Activated naive CD8-positive, alpha-beta T cell treated with anti-CD3 and anti-CD28 coated beads, Interleukin-2, amount 10 ng/mL, durations not matched to agents 7 days and 5 days (primary cell): ENCODE data around the gene PPP1CA. TPM values are rescaled to one million over a fixed set of nuclear protein-coding genes. Genes with fewer than 3 reads are reported as not detected.

Experiments used
- ATAC-seq: fragments of 150-1000 bp; cut with Tn5 transposase; one replicate; pipeline ENCODE4 v1.10.0; 2021; ENCODE audit warnings: low read depth, moderate library complexity
- POLR2A ChIA-PET: fragments of 350-600 bp; sonication (Branson Sonifier 250); formaldehyde crosslinking; loops from one replicate; lab custom pipeline; 2021; ENCODE audit warnings: antibody characterized with exemption; lab: Charles Lee
- DNase-seq: peaks from one replicate; pipeline ENCODE4 v3.0.0; 2021
- H3K27ac Mint-ChIP-seq: one replicate; pipeline ENCODE4 v1.8.0; 2022; ENCODE audit warnings: mild to moderate bottlenecking, mixed read lengths
- H3K27me3 Mint-ChIP-seq: one replicate; pipeline ENCODE4 v1.8.0; 2022; ENCODE audit warnings: mild to moderate bottlenecking, moderate library complexity, mixed read lengths
- H3K36me3 Mint-ChIP-seq: one replicate; pipeline ENCODE4 v1.8.0; 2021; ENCODE audit warnings: mild to moderate bottlenecking, mixed read lengths
- H3K4me1 Mint-ChIP-seq: one replicate; pipeline ENCODE4 v1.8.0; 2021; ENCODE audit warnings: mixed read lengths
- H3K4me3 Mint-ChIP-seq: one replicate; pipeline ENCODE4 v1.8.0; 2022; ENCODE audit warnings: mild to moderate bottlenecking, moderate library complexity, mixed read lengths
- H3K9me3 Mint-ChIP-seq: one replicate; pipeline ENCODE4 v1.8.0; 2021; ENCODE audit warnings: mixed read lengths
- total RNA-seq, 2 experiments: library from RNA; stranded (reverse); gene quantifications; one replicate each; pipeline ENCODE4 v1.2.3, GENCODE V29; 2021

PPP1CA gene
- total RNA-seq: 100 to 1,000 TPM; 290 to 311 TPM

DNA sequence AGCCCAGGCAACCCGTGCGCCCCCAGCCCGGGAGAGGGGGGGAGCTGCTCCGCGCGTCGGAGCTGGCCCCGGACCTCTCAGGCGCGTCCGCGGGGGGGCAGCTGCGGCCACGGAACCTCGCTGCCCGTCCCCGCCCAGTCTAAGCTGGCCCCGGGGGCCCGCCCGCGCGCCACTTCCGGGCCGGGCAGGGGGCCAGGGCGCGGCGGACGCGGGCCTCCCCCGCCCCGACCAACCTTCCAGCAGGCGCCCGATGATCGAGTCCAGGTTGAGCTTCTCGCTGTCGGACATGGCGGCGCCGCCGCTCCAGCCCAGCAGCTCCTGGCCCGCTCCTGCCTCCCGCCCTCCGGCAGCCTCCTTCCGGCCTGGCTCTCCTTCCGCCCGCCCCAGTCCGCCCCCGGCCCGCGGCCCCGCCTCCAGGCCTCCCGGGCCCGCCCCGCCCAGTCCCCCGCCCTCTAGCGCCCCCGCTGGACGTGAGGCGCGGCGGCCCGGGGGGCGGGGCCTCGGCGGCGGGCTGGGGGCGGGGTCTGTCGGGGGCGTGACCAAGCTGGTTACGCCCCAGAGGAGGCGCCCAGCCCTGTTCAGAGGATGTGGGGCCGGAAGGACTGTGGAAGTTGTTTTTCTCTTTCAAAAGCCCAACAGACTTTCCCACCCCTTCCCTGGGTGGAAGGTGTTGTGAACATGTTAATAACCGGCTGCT is at the start of gene PPP1CA:
TSS of gene PPP1CA (minus strand) at position 364 of the 697 bp plus-strand sequence. CDS start at position 288, 76 bp downstream.
- peak within 1 kb of the TSS; percentile 98 for H3K4me3 Mint-ChIP-seq
- ATAC-seq: peak; percentile 55
- no peaks in the 10 kb centered on the region for H3K9me3 Mint-ChIP-seq
- no peaks in the 10 kb centered on the region for H3K27me3 Mint-ChIP-seq
- H3K36me3 Mint-ChIP-seq: peaks cover 44% of the 10 kb centered on the region
- POLR2A ChIA-PET: interaction anchor here (0.8 to 12.5 kb wide), 25 partner anchors 10 to 1787 kb away, joined by 3 to 491 read pairs (median 5); partner anchors contain the start of genes AIP, CARNS1, CDK2AP2 and NUDT8
- DNase-seq: peak; percentile 98
- peak within 1 kb of the TSS; percentile 95 for H3K27ac Mint-ChIP-seq
- H3K4me1 Mint-ChIP-seq: peaks cover 40% of the 10 kb centered on the region

DNA sequence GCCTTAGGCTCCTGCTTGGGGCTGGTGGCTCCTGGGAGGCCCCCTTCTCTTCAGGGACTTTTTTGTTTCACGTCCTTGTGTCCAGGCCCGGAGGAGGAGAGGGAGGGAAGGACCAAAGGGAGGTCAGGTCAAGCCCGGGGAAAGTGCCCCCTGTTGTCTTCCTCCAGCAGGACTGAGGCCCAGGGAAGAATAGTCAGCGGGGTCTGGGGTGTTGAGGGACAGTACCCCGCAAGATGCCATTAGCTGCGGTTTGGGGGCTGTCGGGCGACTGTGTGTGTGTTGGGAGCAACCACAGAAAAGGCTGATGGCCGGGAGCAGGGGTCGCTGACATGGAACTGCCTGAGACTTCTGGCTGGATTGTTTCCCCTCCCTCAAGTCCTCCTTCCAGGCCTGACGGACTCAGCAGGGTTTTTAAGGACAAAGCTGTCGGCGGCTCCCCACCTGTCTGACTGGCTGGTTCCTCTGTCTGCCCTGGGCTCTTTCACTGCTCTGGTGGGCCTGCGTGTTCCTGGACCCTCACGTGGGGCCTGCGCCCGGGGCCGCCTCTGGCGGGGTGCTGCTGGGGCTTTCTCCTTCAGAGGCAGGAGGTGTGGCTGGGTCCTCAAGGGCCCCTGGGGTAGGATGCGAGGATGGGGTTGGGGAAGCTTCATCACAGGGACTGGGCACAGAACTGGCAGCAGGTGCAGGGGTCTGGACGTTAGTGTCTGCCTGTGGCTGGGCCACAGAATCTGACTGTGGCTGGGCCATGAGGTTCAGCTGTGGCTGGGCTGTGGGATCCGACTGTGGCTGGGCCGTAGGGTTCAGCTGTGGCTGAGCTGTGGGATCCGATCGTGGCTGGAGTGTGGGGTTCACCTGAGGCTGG is 49.4 kb upstream of the PPP1CA start:
- no peak for ATAC-seq
- Mint-ChIP-seq H3K36me3 (no peaks in the 10 kb centered on the region), H3K9me3 (no peaks in the 10 kb centered on the region), H3K4me3 (no peak overlapping the region), H3K27me3 (peaks cover 5% of the 10 kb centered on the region), H3K27ac (no peak overlapping the region), H3K4me1 (peaks cover 10% of the 10 kb centered on the region)
- POLR2A ChIA-PET: interaction anchor here (0.6 to 4.4 kb wide), 9 partner anchors 12 to 54 kb away, joined by 3 to 23 read pairs (median 4); partner anchors contain the start of genes PITPNM1, PPP1CA and PTPRCAP
- no peak for DNase-seq

DNA sequence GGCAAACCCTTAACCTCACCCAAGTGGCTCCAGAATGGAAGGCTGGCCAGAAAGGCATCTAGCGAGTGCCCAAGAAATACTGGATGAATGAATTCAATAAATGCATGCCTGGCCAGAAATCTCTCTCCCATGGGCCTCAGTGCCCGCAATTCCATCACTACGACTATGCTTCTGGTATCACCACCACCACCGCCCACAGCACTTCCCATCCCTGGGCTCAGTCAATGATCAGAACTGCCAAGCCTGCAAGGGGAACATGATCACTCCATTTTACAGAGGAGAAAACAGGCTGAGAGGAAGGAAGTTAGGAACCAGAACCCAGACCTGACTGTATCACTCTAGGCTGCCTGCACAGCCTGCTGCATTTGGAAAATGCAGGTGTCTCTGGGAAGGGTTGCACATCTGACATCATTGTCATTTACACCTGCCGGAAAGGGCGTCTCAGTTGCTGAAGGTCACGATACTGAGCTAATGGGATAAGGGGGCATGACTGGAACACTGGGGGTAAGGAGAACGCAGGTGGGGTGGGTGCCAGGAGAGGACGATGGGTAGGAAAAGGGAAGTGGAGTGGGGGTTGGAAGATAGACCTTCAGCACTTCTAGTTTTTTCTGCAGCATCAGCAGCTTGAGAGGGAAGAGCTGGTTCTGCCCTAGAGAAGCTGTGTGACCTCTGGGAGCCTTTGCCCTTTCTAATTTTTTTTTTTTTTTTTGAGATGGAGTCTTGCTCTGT is 47.6 kb upstream of the PPP1CA start:
- no peak for DNase-seq
- peaks cover 26% of the 10 kb centered on the region for H3K4me1 Mint-ChIP-seq
- no peaks in the 10 kb centered on the region for H3K36me3 Mint-ChIP-seq
- POLR2A ChIA-PET: interaction anchor here (0.6 to 4.4 kb wide), 5 partner anchors 12 to 94 kb away, joined by 3 to 23 read pairs (median 6); partner anchors contain the start of genes PPP1CA, PTPRCAP and TBC1D10C
- H3K27ac Mint-ChIP-seq: peak overlapping the region; percentile 28
- H3K9me3 Mint-ChIP-seq: no peaks in the 10 kb centered on the region
- H3K27me3 Mint-ChIP-seq: peaks cover 5% of the 10 kb centered on the region
- ATAC-seq: no peak
- H3K4me3 Mint-ChIP-seq: no peak overlapping the region

DNA sequence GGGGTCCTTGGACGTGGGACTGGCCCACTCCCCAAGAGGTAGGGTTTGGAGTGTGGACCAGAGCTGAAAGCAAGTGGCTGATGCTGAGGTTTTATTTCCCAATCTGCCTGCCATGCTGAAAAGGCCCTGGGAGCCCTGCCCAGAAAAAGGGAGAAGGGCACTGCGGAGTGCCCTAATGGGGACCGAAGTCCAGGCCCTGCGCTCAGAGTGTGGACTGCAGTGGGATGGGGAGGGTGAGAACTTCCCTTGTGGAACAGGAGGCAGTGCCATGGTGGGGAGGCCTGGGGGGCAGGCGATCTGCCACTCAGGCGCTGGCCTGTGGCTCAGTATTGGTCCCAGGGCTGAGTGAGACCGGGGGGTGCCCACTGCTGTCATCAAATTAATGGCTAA is 46.6 kb upstream of the PPP1CA start:
- Mint-ChIP-seq H3K27ac (no peak overlapping the region), H3K4me3 (no peak overlapping the region), H3K9me3 (no peaks in the 10 kb centered on the region), H3K27me3 (peaks cover 5% of the 10 kb centered on the region), H3K36me3 (no peaks in the 10 kb centered on the region), H3K4me1 (peaks cover 29% of the 10 kb centered on the region)
- DNase-seq: no peak
- POLR2A ChIA-PET: interaction anchor here (1.3 to 4.4 kb wide), 2 partner anchors 11 to 31 kb away, joined by 3 to 23 read pairs; partner anchors contain the start of gene PTPRCAP
- ATAC-seq: no peak

DNA sequence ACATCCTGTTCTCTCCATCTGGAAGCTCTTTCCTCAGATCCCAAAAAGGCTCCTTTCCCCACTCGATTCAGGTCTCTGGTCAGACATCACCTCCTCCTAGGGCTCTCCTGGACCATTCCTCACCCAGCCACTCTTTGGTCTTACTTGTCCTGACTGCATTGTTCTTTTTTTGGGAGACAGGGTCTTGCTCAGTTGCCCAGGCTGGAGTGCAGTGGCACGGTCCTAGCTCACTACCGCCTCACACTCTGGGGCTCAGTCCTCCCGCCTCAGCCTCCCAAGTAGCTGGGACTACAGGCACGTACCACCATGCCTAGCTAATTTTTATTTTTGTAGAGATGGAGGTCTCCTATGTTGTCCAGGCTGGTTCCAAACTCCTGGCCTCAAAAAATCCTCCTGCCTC is 43.9 kb upstream of the PPP1CA start:
- Mint-ChIP-seq H3K27ac (peak overlapping the region; percentile 86), H3K9me3 (no peaks in the 10 kb centered on the region), H3K36me3 (no peaks in the 10 kb centered on the region), H3K4me3 (peak overlapping the region; percentile 81), H3K27me3 (peaks cover 5% of the 10 kb centered on the region), H3K4me1 (peaks cover 33% of the 10 kb centered on the region)
- POLR2A ChIA-PET: interaction anchor here (0.6 to 1.9 kb wide), 3 partner anchors 8 to 147 kb away, joined by 3 to 6 read pairs (median 3); partner anchors contain the start of gene PTPRCAP
- ATAC-seq: no peak
- no peak for DNase-seq

DNA sequence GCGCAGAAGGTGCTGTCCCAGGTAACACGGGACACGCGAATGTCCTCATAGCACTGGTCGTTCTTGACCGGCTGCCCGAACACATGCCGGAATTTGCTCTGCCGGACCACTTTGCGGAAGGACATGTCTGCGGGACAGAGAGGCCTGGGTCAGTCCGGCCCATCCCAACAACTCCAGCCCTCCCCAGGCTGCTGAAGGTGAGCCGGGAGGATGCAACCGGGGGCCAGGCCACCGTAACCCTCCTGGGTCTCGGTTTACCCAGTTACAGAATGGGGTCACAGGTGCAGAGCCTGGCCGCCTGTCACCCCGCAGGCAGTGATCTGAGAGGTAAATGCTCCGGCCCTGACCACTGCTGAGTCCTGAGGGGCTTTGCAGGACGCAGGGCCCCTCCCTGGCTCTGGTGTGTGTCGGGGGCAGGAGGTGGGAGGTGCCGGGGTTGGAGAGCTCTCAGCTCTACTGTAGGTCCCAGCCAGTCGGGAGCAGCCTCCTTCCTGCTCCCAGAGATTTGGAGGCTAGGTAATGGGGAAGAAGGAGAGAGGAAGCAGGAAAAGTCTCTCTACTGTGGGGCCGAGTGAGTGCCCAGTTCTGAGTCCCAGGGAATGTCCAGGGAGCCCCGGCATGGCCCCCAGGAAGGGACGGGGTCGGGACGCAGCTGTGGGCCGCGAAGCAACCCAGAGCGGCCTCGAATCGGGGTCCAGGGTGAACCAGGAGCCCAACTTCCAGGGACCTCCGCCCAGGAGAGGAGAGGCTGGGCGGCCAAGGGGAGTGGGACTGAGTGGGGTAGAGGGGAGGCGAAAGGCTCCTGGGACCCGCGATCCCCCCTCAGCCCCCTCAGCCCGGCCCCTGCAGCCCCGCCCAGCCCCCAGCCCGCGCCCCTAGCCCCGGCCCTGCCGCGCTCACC is 41.1 kb upstream of the PPP1CA start:
- H3K4me1 Mint-ChIP-seq: peaks cover 46% of the 10 kb centered on the region
- POLR2A ChIA-PET: interaction anchor here (0.8 to 2.7 kb wide), 7 partner anchors 8 to 50 kb away, joined by 3 to 9 read pairs (median 3); partner anchors contain the start of genes AIP and TBC1D10C
- ATAC-seq (no peak), DNase-seq (no peak)
- peak overlapping the region; percentile 61 for H3K4me3 Mint-ChIP-seq
- H3K36me3 Mint-ChIP-seq: peaks cover 11% of the 10 kb centered on the region
- H3K27ac Mint-ChIP-seq: peak overlapping the region; percentile 87
- no peaks in the 10 kb centered on the region for H3K9me3 Mint-ChIP-seq
- H3K27me3 Mint-ChIP-seq: no peaks in the 10 kb centered on the region

DNA sequence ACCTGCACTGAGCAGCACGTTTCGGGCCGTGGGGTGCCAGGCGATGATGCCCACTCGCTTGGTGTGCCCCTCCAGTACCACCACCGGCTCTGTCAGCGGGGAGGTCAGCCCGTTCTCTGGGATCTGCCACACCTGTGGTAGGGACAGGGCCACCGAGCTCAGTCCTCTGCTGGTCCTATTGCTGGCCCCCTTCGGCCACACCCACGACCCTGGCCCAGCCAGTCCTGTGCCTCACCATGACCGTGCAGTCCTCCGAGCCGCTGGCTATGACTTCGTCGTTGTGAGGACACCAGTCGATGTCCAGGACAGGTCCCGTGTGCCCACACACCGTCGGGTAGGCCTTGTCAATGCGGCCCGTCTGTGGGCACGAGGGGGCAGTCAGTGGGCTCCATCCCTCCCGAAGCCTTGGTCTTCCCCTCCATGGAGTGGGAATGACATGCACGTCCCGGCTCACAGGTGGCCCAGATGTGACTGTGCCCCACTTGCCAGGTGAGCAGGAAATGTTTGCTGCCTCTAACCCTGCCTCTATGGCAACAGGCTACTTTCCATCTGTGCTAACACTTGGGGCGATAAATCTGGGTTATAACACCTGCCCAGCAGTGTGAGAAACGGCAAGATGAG is 40.2 kb upstream of the PPP1CA start:
- H3K9me3 Mint-ChIP-seq: no peaks in the 10 kb centered on the region
- H3K27ac Mint-ChIP-seq: peak overlapping the region; percentile 87

DNA sequence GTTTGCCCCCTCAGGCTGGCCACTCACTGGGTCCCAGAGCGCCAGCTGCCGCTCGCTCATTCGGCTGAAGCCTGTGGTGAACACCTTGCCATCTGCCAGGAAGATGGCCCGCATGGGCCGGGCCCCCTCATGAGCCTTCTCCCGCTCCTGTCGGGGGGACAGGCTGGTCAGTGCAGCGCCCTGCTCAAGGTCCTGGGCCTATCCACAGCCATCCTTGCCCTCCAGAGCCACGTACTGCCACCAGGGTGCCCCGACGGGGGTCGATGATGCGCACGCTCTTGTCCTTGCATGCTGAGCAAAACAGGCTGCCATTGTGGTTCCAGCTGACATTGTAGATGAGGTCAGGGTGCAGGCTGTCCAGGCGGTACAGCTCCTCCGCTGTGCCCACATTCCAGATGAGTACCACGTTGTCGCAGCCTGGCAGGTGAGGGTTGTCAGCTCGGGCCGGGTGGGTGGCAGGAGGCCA is 39.5 kb upstream of the PPP1CA start:
- no peaks in the 10 kb centered on the region for H3K9me3 Mint-ChIP-seq
- H3K4me3 Mint-ChIP-seq: peak overlapping the region; percentile 37
- ATAC-seq (no peak), DNase-seq (no peak)
- peak overlapping the region; percentile 96 for H3K27ac Mint-ChIP-seq
- H3K36me3 Mint-ChIP-seq: peaks cover 20% of the 10 kb centered on the region
- POLR2A ChIA-PET: interaction anchor here (0.8 to 16.3 kb wide), 8 partner anchors 10 to 42 kb away, joined by 4 to 491 read pairs (median 5); partner anchors contain the start of genes AIP, CARNS1, PPP1CA and RPS6KB2
- peaks cover 44% of the 10 kb centered on the region for H3K4me1 Mint-ChIP-seq
- H3K27me3 Mint-ChIP-seq: no peaks in the 10 kb centered on the region

More for the DNA sequence above, 40.2 kb upstream of the PPP1CA start:
- ATAC-seq (no peak), DNase-seq (no peak)
- POLR2A ChIA-PET: interaction anchor here (1.4 to 16.3 kb wide), 7 partner anchors 11 to 42 kb away, joined by 4 to 491 read pairs (median 6); partner anchors contain the start of genes AIP, CARNS1, PPP1CA and TBC1D10C
- H3K4me1 Mint-ChIP-seq: peaks cover 46% of the 10 kb centered on the region
- peaks cover 14% of the 10 kb centered on the region for H3K36me3 Mint-ChIP-seq
- no peaks in the 10 kb centered on the region for H3K27me3 Mint-ChIP-seq
- H3K4me3 Mint-ChIP-seq: no peak overlapping the region

DNA sequence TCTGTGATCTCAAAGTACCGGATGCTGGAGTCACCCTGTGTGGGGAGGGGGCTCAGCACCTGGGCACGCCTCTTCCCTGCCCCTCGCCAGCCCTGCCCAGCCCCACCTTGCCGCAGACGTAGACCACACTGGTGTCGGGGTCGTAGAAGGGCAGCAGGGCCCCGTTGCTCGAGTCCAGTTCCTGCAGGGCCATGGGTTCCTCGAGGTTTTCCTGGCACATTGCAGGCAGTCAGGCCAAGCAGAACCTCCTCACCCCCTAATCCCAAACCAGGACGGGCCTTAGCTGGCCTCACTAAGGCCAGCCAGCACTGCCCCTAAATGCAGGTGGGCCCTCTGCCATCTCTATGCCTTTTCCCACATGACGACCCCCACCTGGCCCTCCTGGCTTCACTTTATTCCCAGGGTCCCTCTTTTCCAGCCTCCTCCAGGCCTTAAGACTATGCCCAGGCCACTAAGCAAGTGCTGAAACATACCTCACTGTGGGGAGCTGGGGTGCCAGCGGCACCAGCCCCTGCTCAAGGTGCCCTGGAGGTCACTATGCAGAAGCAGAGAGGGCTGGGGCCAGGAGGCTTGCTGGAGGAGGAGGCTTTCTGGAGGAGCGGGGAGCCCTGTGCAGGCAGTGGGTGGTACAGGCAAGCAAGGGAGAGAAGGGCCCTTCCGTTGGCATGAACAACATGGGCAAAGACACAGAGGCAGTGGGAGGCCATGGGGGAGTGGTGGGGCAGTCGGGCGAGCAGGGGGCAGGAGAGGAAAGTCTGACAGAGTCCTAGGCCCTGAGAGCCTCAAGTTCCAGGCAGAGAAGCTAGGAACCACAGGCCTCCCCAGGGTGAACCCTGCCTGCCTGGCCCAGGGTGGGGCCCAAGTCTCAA is 38.8 kb upstream of the PPP1CA start:
- Mint-ChIP-seq H3K27ac (peak overlapping the region; percentile 96), H3K36me3 (peaks cover 25% of the 10 kb centered on the region), H3K9me3 (no peaks in the 10 kb centered on the region), H3K4me3 (peak overlapping the region; percentile 98), H3K4me1 (peaks cover 39% of the 10 kb centered on the region), H3K27me3 (no peaks in the 10 kb centered on the region)
- POLR2A ChIA-PET: interaction anchor here (0.8 to 16.3 kb wide), 9 partner anchors 9 to 49 kb away, joined by 4 to 491 read pairs (median 6); partner anchors contain the start of genes AIP, CARNS1, PPP1CA and RAD9A
- no peak for DNase-seq
- ATAC-seq: no peak

DNA sequence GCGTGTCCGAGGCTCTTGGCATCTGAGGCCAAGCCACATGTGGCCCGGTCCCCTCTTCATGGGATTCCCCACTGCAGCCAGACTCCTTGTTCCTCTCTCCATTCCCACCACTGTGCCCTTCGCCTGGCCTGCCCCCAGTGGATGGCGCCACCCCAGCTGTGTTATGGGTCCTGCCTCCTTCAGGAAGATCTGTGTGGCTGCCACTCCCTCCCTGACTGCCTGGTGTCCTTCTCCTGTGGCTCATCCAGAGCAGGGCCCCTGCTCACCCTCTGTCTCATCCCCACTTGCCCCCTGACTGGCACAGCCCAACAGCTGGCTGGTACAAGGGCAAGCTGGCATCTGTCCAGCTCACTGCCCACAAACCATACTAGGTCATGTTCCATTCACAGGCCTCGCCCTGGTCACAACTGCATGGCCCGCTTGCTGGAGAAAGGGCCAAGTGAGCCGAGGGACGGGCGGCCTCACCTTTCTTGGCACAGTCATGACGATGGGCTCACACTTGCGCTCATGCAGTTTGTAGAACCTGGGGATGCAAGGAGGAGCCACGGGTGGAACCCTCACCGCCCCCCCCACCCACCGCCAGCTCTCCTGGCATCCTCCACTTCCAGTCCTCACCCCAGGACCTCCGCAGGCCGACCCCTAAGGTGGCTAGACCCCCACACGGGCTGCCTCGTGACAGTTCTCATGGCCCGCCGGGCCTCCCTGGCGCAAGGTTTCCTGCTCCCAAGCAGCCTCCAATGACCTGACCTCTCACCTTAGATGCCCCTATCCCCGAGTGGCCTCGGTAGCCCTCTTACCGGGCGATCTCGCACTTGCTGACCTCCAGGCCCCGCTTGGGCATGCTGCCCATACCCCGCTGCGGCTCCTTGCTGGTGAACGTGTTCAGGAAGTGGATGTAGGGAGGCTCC is 37.9 kb upstream of the PPP1CA start:
- DNase-seq: peak; percentile 61
- no peak for ATAC-seq
- POLR2A ChIA-PET: interaction anchor here (0.5 to 16.3 kb wide), 13 partner anchors 8 to 207 kb away, joined by 5 to 491 read pairs (median 39); partner anchors contain the start of genes AIP, CARNS1, PITPNM1 and PPP1CA
- Mint-ChIP-seq H3K27ac (peak overlapping the region; percentile 96), H3K4me3 (peak overlapping the region; percentile 98), H3K4me1 (peaks cover 34% of the 10 kb centered on the region), H3K9me3 (no peaks in the 10 kb centered on the region), H3K36me3 (peaks cover 29% of the 10 kb centered on the region), H3K27me3 (no peaks in the 10 kb centered on the region)
